ENCODE results near the gene MESD.

The MESD gene

DNA sequence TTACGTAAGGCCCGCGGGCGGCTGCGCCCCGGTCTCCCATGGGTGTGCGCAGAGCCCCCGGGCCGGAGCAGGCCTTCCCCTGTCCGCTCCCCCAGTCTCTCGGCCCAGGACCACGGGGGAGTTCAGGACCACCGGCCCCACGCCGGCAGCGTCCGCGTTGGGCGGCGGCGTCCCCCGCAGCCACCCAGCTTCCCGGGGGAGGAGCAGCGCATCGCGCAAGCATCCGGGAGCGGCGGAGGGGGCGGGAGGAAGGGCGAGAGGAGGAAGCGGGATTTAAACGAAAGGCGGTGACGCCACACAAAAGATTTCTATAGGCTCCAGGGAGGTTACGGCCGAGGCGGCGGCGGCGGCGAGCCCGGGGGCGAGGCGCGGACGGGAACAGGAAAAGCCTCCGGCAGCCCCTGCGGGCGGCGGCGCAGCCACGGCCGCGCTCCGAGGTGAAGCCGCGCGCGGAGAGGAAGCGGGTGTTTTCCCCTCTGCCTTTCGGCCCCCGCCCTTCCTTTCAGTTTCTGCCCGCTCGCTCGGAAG is 11.1 kb upstream of the MESD start, which contains the start of gene TLNRD1:
TSS of gene TLNRD1 (plus strand) at position 300 of the 528 bp plus-strand sequence. CDS start 1,349 bp downstream, outside the sequence.
- CTCF ChIA-PET, result interaction anchor here (0.6 to 1.7 kb wide), 3 partner anchors 195 to 1530 kb away, joined by 3 to 7 read pairs (median 5); no protein-coding TSS in a partner anchor
- DNase-seq (ENCODE audit: low spot score), result peak; percentile 95
- POLR2A ChIA-PET (ENCODE audit: low non-redundant PET), result interaction anchor here (0.5 to 1.0 kb wide), 2 partner anchors 10 to 237 kb away, joined by 3 to 4 read pairs; no protein-coding TSS in a partner anchor
- peak within 1 kb of the TSS; percentile 96 for H3K27ac ChIP-seq
- TF ChIP-seq, protein P1, sequence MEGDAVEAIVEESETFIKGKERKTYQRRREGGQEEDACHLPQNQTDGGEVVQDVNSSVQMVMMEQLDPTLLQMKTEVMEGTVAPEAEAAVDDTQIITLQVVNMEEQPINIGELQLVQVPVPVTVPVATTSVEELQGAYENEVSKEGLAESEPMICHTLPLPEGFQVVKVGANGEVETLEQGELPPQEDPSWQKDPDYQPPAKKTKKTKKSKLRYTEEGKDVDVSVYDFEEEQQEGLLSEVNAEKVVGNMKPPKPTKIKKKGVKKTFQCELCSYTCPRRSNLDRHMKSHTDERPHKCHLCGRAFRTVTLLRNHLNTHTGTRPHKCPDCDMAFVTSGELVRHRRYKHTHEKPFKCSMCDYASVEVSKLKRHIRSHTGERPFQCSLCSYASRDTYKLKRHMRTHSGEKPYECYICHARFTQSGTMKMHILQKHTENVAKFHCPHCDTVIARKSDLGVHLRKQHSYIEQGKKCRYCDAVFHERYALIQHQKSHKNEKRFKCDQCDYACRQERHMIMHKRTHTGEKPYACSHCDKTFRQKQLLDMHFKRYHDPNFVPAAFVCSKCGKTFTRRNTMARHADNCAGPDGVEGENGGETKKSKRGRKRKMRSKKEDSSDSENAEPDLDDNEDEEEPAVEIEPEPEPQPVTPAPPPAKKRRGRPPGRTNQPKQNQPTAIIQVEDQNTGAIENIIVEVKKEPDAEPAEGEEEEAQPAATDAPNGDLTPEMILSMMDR (conservative IDR thresholded peaks at IDR 0.05; ENCODE audit: low read depth), result no peak

DNA sequence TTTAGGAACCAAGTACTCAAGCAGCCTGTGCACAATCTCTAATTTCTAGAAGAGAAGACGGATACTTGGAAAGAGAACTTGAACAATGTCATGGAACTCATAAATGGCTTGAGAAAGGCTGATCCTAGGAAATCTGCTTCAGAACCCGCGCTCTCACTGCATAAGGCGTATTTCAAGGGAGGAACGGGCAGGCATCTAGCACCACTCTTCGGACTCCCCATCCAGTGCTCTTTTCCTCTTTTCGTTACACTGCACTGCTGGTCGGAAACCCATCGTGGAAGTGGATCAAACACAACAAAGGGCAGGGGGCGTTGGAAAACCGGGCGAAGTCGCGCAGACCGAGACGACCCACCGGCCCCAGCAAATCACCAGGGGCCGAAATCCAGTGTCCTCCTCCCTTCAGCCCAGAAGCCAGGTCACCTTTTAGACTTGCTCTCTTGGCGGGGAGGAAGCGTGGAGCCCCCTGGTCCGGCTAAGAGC is 10.6 kb upstream of the MESD start:
- no peak for DNase-seq (ENCODE audit: low spot score)
- TF ChIP-seq, protein P1 (conservative IDR thresholded peaks at IDR 0.05; ENCODE audit: low read depth), result no peak
- POLR2A ChIA-PET (ENCODE audit: low non-redundant PET), result interaction anchor here (1.0 kb wide), 1 partner anchor 9 kb away, joined by 3 read pairs; no protein-coding TSS in a partner anchor
- peak overlapping the region; percentile 96 for H3K27ac ChIP-seq
- CTCF ChIA-PET, result interaction anchor here (0.6 to 1.7 kb wide), 3 partner anchors 195 to 1531 kb away, joined by 3 to 7 read pairs (median 5); no protein-coding TSS in a partner anchor

DNA sequence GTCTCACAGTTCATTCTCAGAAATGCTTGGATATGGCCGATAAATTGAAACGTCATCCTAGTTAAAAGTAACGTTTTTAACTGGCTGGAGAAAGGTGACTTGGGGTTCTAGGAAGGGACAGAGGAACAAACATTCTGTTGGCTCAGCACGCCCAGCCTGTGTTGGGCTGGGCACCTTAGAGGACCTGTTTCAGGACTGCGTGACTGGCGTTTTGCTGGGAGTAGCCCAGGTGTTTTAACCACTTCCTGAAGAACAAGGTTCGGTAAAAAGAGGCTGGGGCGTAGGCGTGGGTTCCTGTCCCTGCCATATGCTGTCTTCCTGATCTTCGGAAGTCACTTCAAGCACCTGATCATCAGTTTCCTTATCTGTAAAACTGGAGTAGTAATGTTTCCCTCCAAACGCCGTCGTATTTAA is 10.0 kb upstream of the MESD start:
- ChIA-PET POLR2A (ENCODE audit: low non-redundant PET) (interaction anchor here (0.6 kb wide), 1 partner anchor 481 kb away, joined by 9 read pairs; no protein-coding TSS in a partner anchor), CTCF (interaction anchor here (0.6 kb wide), 1 partner anchor 196 kb away, joined by 3 read pairs; no protein-coding TSS in a partner anchor)
- no peak overlapping the region for H3K27ac ChIP-seq
- DNase-seq (ENCODE audit: low spot score), result peak; percentile 34
- TF ChIP-seq, protein P1 (conservative IDR thresholded peaks at IDR 0.05; ENCODE audit: low read depth), result no peak

DNA sequence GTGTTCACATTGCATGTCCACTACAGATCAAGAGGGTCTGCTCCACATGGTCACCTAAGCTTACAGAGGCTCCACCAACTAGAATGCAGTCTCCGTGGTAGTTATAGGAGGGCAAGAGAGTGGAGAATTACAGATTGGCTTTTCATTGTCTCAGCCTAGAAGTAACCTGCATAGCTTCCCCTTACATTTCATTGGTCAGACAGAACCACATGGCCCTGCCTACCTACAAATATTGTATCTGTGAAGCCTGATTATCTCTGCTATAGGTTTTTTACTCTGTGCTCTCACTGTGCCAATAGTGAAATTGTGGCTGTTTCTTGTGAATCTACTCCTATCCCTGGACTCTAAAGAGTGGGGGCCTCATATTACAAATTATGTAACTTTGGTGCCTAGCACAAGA is 8.6 kb upstream of the MESD start:
- no peak for DNase-seq (ENCODE audit: low spot score)
- TF ChIP-seq, protein P1 (conservative IDR thresholded peaks at IDR 0.05; ENCODE audit: low read depth), result no peak
- POLR2A ChIA-PET (ENCODE audit: low non-redundant PET), result no interaction called here
- H3K27ac ChIP-seq, result no peak overlapping the region
- CTCF ChIA-PET, result no interaction called here

DNA sequence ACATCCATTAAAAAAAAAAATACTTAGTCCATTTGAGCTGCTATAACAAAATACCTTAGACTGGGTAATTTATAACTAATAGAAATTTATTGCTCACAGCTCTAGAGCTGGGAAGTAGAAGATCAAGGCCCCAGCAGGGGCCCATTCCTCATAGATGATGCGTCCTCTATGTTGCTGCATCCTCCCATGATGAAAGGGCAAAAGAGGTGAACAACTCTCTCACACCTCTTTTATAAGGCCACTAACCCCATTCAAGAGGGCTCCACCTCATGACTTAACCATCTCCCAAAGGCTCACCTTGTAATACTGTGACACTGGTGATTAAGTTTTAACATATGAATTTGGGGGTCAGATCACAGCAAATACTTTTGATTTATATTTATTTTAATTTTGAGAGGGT is 8.1 kb upstream of the MESD start:
- DNase-seq (ENCODE audit: low spot score), result no peak

DNA sequence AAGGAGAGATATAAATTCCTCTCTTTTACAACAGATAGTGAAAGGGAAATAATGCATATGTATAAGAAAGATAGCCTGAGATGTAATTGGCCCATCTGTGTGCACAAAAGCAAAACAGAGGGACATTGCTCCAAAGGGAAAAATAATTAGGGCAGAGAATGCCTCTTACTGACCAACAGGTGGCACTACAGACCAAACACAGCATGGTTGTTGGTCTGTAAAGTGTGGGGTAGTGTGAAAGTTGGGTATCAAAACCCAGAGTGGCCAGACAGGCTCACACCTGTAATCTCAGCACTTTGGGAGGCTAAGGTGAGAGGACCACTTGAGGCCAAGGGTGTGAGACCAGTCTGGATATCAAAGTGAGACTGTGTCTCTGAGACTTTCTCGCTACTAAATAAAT is 6.6 kb upstream of the MESD start:
- CTCF ChIA-PET, result no interaction called here
- TF ChIP-seq, protein P1 (conservative IDR thresholded peaks at IDR 0.05; ENCODE audit: low read depth), result no peak; the same call in 1 of the 2 replicates

More for the DNA sequence above, 8.1 kb upstream of the MESD start:
- ChIA-PET POLR2A (ENCODE audit: low non-redundant PET) (no interaction called here), CTCF (no interaction called here)
- no peak overlapping the region for H3K27ac ChIP-seq
- TF ChIP-seq, protein P1 (conservative IDR thresholded peaks at IDR 0.05; ENCODE audit: low read depth), result no peak

More for the DNA sequence above, 6.6 kb upstream of the MESD start:
- no peak for DNase-seq (ENCODE audit: low spot score)
- POLR2A ChIA-PET (ENCODE audit: low non-redundant PET), result no interaction called here
- H3K27ac ChIP-seq, result no peak overlapping the region

All from RWPE1 (cell line).